Hindlimb muscle (tissue), 1 donor: ENCODE data around the gene IRGM. TPM values are rescaled to one million over a fixed set of nuclear protein-coding genes. Genes with fewer than 3 reads are reported as not detected.

Experiments used
- polyA plus RNA-seq: library from polyadenylated mRNA; unstranded; fragments of 120-200 nt; gene quantifications from one replicate; pipeline ENCODE4 v1.2.1, GENCODE V29; 2013; ENCODE audit not compliant: insufficient read length

The IRGM gene
- polyA plus RNA-seq, 1 donor: 0.35 TPM

Other genes starting within 250 kb of the IRGM start
- 32.8 TPM for gene SYNPO, start 205.9 kb upstream of the IRGM start, polyA plus RNA-seq
- 12.5 TPM for gene MYOZ3, start 185.3 kb upstream of the IRGM start, polyA plus RNA-seq
- 43.8 TPM for gene RBM22, start 145.5 kb upstream of the IRGM start, polyA plus RNA-seq
- 42.7 TPM for gene DCTN4, start 87.5 kb upstream of the IRGM start, polyA plus RNA-seq
- 5.7 TPM for gene SMIM3, start 67.8 kb upstream of the IRGM start, polyA plus RNA-seq
- gene ZNF300, start 58.5 kb downstream of the IRGM start, polyA plus RNA-seq: 8.8 TPM
- gene GPX3, start 174.1 kb downstream of the IRGM start, polyA plus RNA-seq: 64.9 TPM
- gene TNIP1, start 234.5 kb downstream of the IRGM start, polyA plus RNA-seq: 94.1 TPM